ENCODE results near the gene USP44.

GRCh38 chr12:95522692-95523091 lies 28.6 kb downstream of the USP44 start:
- no peak for TF ChIP-seq RFX5 (IDR thresholded peaks at IDR 0.05; ENCODE audit: low read length)
- TF ChIP-seq, protein P1, sequence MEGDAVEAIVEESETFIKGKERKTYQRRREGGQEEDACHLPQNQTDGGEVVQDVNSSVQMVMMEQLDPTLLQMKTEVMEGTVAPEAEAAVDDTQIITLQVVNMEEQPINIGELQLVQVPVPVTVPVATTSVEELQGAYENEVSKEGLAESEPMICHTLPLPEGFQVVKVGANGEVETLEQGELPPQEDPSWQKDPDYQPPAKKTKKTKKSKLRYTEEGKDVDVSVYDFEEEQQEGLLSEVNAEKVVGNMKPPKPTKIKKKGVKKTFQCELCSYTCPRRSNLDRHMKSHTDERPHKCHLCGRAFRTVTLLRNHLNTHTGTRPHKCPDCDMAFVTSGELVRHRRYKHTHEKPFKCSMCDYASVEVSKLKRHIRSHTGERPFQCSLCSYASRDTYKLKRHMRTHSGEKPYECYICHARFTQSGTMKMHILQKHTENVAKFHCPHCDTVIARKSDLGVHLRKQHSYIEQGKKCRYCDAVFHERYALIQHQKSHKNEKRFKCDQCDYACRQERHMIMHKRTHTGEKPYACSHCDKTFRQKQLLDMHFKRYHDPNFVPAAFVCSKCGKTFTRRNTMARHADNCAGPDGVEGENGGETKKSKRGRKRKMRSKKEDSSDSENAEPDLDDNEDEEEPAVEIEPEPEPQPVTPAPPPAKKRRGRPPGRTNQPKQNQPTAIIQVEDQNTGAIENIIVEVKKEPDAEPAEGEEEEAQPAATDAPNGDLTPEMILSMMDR (IDR thresholded peaks at IDR 0.05) = no peak
- no peak for TF ChIP-seq RCOR1 (IDR thresholded peaks at IDR 0.05; ENCODE audit: low read length)
